Natural killer cell (primary cell): ENCODE data around the gene ASIP. TPM values are rescaled to one million over a fixed set of nuclear protein-coding genes. Genes with fewer than 3 reads are reported as not detected.

ENCODE experiments used
- ATAC-seq, 3 donors: fragments of 150-1000 bp in 2 of 3; fragments of 200-7000 bp in 1 of 3; cut with Tn5 transposase; 1 replicate in 1 of 3; 2 replicates in 2 of 3; pipeline ENCODE4 v1.10.0; 2021; ENCODE audit warnings: mild to moderate bottlenecking in 2 of 3, moderate library complexity in 2 of 3
- DNase-seq, 2 donors: peaks; one replicate each; pipeline versions ENCODE4 v3.0.0 to v3.0.0-alpha.2; 2013 to 2021; ENCODE audit warnings: mixed read lengths in 1 of 2
- H3K27ac ChIP-seq: one replicate; pipeline ENCODE4 v1.5.1; 2013; ENCODE audit warnings: mild to moderate bottlenecking, low read length
- H3K27me3 ChIP-seq: one replicate; pipeline ENCODE4 v1.6.1; 2013; ENCODE audit warnings: low read length; ENCODE audit not compliant: control insufficient read depth, insufficient read depth
- H3K36me3 ChIP-seq: one replicate; pipeline ENCODE4 v1.6.1; 2013; ENCODE audit warnings: low read length; ENCODE audit not compliant: control insufficient read depth, insufficient read depth
- H3K4me1 ChIP-seq: one replicate; pipeline ENCODE4 v1.6.1; 2013; ENCODE audit warnings: low read length; ENCODE audit not compliant: control insufficient read depth, insufficient read depth
- H3K4me3 ChIP-seq: one replicate; pipeline ENCODE4 v1.5.1; 2013; ENCODE audit warnings: low read length
- H3K9me3 ChIP-seq: one replicate; pipeline ENCODE4 v1.6.1; 2013; ENCODE audit warnings: low read length; ENCODE audit not compliant: control insufficient read depth, insufficient read depth
- H3K27ac Mint-ChIP-seq, 2 donors: one replicate each; pipeline ENCODE4 v1.8.0; 2022; ENCODE audit warnings: mild to moderate bottlenecking in 2 of 2, mixed read lengths in 2 of 2, moderate library complexity in 1 of 2
- H3K27me3 Mint-ChIP-seq, 2 donors: one replicate each; pipeline ENCODE4 v1.8.0; 2022; ENCODE audit warnings: low read depth in 2 of 2, mixed read lengths in 2 of 2
- H3K36me3 Mint-ChIP-seq: one replicate; pipeline ENCODE4 v1.8.0; 2022; ENCODE audit warnings: mixed read lengths
- H3K4me1 Mint-ChIP-seq, 2 donors: one replicate each; pipeline ENCODE4 v1.8.0; 2022; ENCODE audit warnings: mixed read lengths in 2 of 2
- H3K4me3 Mint-ChIP-seq: one replicate; pipeline ENCODE4 v1.8.0; 2022; ENCODE audit warnings: mild to moderate bottlenecking, moderate library complexity, mixed read lengths
- H3K9me3 Mint-ChIP-seq, 2 donors: one replicate each; pipeline ENCODE4 v1.8.0; 2022; ENCODE audit warnings: mixed read lengths in 2 of 2
- WGBS: methylation state at CpG from one replicate; pipeline ENCODE4 v1.1.7; 2013; ENCODE audit warnings: missing lambda C conversion rate; ENCODE audit not compliant: insufficient coverage; 5-methylcytosine and 5-hydroxymethylcytosine counted together
- intact Hi-C: fragments of 100-400 bp; cut with micrococcal nuclease; formaldehyde crosslinking; loops from one replicate; pipeline ENCODE4 v1.14.2; 2022
- total RNA-seq, 4 donors: library from RNA; stranded (reverse); fragments of 120-200 nt in 1 of 4; gene quantifications; one replicate each; pipeline versions ENCODE4 v1.2.3 to v1.2.4, GENCODE V29; 2013 to 2022
- TF ChIP-seq, protein P1 (sequence below): fragments of 200-600 bp; IDR thresholded peaks from one replicate; pipeline ENCODE4 v1.8.0; 2022; ENCODE audit warnings: antibody characterized with exemption

Gene ASIP
- total RNA-seq, 3 donors from 2014 or later (not counting 1 experiment from before 2014, with no cell fraction given): not detected

GRCh38 chr20:34292496-34292895 is 51.3 kb downstream of the ASIP start:
- H3K27me3 Mint-ChIP-seq: no peaks in the 10 kb centered on the region
- ATAC-seq: no peak
- H3K36me3 Mint-ChIP-seq: no peaks in the 10 kb centered on the region
- TF ChIP-seq, protein P1, sequence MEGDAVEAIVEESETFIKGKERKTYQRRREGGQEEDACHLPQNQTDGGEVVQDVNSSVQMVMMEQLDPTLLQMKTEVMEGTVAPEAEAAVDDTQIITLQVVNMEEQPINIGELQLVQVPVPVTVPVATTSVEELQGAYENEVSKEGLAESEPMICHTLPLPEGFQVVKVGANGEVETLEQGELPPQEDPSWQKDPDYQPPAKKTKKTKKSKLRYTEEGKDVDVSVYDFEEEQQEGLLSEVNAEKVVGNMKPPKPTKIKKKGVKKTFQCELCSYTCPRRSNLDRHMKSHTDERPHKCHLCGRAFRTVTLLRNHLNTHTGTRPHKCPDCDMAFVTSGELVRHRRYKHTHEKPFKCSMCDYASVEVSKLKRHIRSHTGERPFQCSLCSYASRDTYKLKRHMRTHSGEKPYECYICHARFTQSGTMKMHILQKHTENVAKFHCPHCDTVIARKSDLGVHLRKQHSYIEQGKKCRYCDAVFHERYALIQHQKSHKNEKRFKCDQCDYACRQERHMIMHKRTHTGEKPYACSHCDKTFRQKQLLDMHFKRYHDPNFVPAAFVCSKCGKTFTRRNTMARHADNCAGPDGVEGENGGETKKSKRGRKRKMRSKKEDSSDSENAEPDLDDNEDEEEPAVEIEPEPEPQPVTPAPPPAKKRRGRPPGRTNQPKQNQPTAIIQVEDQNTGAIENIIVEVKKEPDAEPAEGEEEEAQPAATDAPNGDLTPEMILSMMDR: no peak
- no peaks in the 10 kb centered on the region for H3K4me1 ChIP-seq
- H3K9me3 Mint-ChIP-seq: no peaks in the 10 kb centered on the region
- no peak overlapping the region for H3K27ac Mint-ChIP-seq
- no peaks in the 10 kb centered on the region for H3K9me3 ChIP-seq
- H3K4me3 Mint-ChIP-seq: no peak overlapping the region
- WGBS: 100% methylated on average over 3 of the region's 3 CpGs
- no peak overlapping the region for H3K27ac ChIP-seq
- no peaks in the 10 kb centered on the region for H3K27me3 ChIP-seq
- H3K36me3 ChIP-seq: peaks cover 9% of the 10 kb centered on the region
- H3K4me3 ChIP-seq: no peak overlapping the region
- H3K4me1 Mint-ChIP-seq: no peaks in the 10 kb centered on the region
- intact Hi-C loops: no loop called here
- DNase-seq: no peak

- TF ChIP-seq, protein P1: no peak
- no peaks in the 10 kb centered on the region for H3K4me1 Mint-ChIP-seq
- Histone ChIP-seq H3K4me1 (no peaks in the 10 kb centered on the region), H3K36me3 (peaks cover 9% of the 10 kb centered on the region), H3K9me3 (no peaks in the 10 kb centered on the region), H3K4me3 (no peak overlapping the region), H3K27me3 (no peaks in the 10 kb centered on the region), H3K27ac (no peak overlapping the region)
- DNase-seq (no peak), ATAC-seq (no peak)
- H3K27ac Mint-ChIP-seq: no peak overlapping the region
- H3K9me3 Mint-ChIP-seq: no peaks in the 10 kb centered on the region
- no peaks in the 10 kb centered on the region for H3K27me3 Mint-ChIP-seq
- intact Hi-C loops: no loop called here
- H3K4me3 Mint-ChIP-seq: no peak overlapping the region
- no peaks in the 10 kb centered on the region for H3K36me3 Mint-ChIP-seq
- WGBS: 91% methylated on average over 5 of the region's 5 CpGs
Measured at GRCh38 chr20:34293119-34293518, 51.9 kb downstream of the ASIP start.

DNA sequence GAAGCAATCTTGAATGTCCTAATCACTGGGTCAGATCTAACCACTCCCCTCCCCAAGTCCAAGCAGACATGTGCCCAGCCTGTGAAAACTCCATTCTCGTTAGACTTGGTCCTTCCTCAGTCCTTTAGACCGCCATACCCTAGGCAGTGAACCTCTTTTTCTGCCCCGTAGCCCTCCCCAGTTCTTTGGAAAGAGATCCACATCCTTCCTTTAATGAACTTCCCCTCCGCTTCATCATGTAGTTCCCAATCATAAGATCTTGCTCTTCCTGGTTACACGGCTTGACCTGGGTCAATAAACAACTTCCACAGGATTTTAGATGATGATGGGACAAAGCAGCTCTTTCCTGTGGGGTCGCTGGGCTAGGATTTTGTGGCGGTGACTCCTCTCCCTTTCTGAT is 52.4 kb downstream of the ASIP start:
- Mint-ChIP-seq H3K27me3 (no peaks in the 10 kb centered on the region), H3K36me3 (no peaks in the 10 kb centered on the region), H3K27ac (no peak overlapping the region), H3K4me1 (no peaks in the 10 kb centered on the region), H3K9me3 (no peaks in the 10 kb centered on the region), H3K4me3 (no peak overlapping the region)
- intact Hi-C loops: no loop called here
- Histone ChIP-seq H3K4me3 (no peak overlapping the region), H3K36me3 (peaks cover 9% of the 10 kb centered on the region), H3K27ac (no peak overlapping the region), H3K4me1 (no peaks in the 10 kb centered on the region), H3K9me3 (no peaks in the 10 kb centered on the region), H3K27me3 (no peaks in the 10 kb centered on the region)
- WGBS: 91% methylated on average over 7 of the region's 7 CpGs
- DNase-seq (no peak), ATAC-seq (no peak)
- TF ChIP-seq, protein P1: no peak

GRCh38 chr20:34294563-34294962 is 53.3 kb downstream of the ASIP start:
- no peak for DNase-seq
- Mint-ChIP-seq H3K9me3 (no peaks in the 10 kb centered on the region), H3K27me3 (no peaks in the 10 kb centered on the region), H3K4me3 (no peak overlapping the region), H3K4me1 (no peaks in the 10 kb centered on the region), H3K36me3 (no peaks in the 10 kb centered on the region), H3K27ac (no peak overlapping the region)
- TF ChIP-seq, protein P1: no peak
- no peaks in the 10 kb centered on the region for H3K4me1 ChIP-seq
- no peak for ATAC-seq
- peaks cover 9% of the 10 kb centered on the region for H3K36me3 ChIP-seq
- 93% methylated on average over 7 of the region's 7 CpGs for WGBS
- intact Hi-C loops: no loop called here
- H3K27me3 ChIP-seq: no peaks in the 10 kb centered on the region
- H3K4me3 ChIP-seq: no peak overlapping the region
- H3K9me3 ChIP-seq: no peaks in the 10 kb centered on the region
- H3K27ac ChIP-seq: no peak overlapping the region
